Stimulated activated CD8-positive, alpha-beta memory T cell treated with anti-CD3 and anti-CD28 coated beads, Interleukin-4, amount 100 ng/mL, for 1 hour (primary cell): ENCODE results near the gene MIB2.

Source experiments
- DNase-seq, 2 donors: peaks; one replicate each; pipeline ENCODE4 v3.0.0-alpha.2; 2020; ENCODE audit warnings: low read depth in 2 of 2, low spot score in 1 of 2

Gene MIB2

GRCh38 chr1:1677718-1678580 lies 62.6 kb downstream of the MIB2 start:
- peak in 1 of 2 donors; percentile 25 for DNase-seq

- DNase-seq = peak in 1 of 2 donors; percentile 19
Measured at GRCh38 chr1:1678581-1679380, 63.5 kb downstream of the MIB2 start.
